SKM-1 (cell line): ENCODE results near the gene KCTD2.
A peak's percentile ranks its signal among the peaks of the same experiment; 100 is the strongest.
"Not testable (repeated sequence)": the region's sequence is repeated elsewhere in the genome, so short reads cannot be mapped to it uniquely, and the experiment has no call there.

ENCODE experiments used
- DNase-seq: peaks from one replicate; lab custom pipeline; 2025; ENCODE audit not compliant: unreplicated experiment; lab: John Stamatoyannopoulos, UW

The KCTD2 gene, protein sequence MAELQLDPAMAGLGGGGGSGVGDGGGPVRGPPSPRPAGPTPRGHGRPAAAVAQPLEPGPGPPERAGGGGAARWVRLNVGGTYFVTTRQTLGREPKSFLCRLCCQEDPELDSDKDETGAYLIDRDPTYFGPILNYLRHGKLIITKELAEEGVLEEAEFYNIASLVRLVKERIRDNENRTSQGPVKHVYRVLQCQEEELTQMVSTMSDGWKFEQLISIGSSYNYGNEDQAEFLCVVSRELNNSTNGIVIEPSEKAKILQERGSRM

DNA sequence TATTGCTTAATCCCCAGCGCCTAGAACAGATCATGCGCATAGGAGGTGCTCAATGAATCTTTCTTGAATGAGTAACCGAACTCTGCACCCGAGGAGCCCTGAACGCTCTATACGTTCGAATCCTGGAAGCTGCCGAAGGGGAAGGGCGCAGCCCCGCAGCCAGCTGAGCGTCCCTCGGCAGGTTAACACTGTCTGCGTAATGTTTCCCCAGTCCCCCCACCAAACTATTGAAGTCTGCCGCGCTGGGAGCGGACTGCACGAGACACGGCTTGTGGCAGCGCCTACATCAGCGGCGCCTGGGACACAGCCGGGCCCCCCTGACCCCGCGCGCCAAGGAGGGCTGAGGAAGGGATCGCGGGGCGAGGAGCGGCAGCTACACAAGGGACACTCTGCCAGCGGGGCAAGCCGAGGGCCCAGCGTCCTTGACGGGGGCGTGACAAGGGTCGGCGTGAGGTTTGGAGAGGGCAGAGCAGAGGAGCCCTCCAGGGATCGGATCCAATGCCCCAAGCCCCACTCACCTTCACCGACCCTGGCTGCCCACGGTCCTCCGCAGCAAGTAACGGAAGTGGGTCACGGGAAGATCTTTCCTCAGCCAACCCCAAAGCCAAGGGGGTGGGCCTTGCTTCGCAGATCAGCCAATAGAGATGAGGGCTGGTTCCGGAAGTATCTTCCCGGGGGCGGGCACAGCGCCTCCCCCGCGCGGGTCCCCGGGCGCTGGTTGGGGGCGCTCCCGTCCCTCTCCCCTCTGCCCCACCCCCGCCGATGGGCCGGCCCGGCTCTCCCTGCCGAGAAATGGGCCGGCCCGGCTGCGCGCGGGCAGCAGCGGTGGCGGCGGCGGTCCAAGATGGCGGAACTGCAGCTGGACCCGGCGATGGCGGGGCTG lies at the start of gene KCTD2, which contains the start of gene ATP5PD:
Gene KCTD2, plus strand, starts transcription at position 819 of the 883 bp plus-strand sequence. Its CDS starts 26 bp downstream, at position 845.
Gene ATP5PD, minus strand, starts transcription at position 563 of the 883 bp plus-strand sequence. CDS start 4,319 bp downstream, outside the sequence.
- DNase-seq = peak; percentile 90

DNA sequence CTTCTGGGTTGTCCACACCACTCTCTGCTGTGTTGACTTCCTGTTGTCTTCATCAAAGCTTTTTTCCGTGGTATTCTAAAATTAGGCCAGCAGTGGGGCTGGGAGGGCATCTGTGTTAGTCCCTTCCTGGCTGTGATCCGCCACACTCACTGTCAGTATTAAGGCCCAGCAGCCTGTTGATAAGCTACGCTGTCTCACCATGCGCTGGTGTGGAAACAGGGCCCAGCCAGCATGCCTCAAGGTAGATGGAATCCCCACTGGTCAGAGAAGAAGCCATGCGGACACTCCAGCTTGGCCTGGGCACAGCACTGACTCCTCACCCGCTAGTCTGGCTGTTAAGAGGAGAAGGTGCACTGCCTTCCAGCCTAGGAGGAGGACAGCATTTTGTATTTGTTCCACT lies 48.2 kb upstream of the KCTD2 start:
- DNase-seq = no peak

DNA sequence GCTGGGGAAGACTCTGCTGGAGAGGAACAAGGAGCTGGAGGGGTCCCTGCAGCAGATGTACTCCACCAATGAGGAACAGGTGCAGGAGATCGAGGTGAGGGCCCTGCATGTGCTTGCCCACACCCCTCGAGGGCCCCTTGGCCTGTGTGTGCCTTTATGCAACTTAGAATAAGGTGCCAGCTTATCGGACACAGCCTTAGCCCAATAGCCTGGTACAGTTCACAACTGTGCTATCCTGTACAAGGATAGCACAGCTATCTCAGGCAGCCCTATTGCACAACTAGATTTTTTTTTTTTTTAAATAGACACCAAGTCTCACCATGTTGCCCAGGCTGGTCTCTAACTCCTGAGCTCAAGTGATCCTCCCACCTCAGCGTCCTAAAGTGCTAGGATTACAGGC lies 47.5 kb upstream of the KCTD2 start:
- no peak for DNase-seq

DNA sequence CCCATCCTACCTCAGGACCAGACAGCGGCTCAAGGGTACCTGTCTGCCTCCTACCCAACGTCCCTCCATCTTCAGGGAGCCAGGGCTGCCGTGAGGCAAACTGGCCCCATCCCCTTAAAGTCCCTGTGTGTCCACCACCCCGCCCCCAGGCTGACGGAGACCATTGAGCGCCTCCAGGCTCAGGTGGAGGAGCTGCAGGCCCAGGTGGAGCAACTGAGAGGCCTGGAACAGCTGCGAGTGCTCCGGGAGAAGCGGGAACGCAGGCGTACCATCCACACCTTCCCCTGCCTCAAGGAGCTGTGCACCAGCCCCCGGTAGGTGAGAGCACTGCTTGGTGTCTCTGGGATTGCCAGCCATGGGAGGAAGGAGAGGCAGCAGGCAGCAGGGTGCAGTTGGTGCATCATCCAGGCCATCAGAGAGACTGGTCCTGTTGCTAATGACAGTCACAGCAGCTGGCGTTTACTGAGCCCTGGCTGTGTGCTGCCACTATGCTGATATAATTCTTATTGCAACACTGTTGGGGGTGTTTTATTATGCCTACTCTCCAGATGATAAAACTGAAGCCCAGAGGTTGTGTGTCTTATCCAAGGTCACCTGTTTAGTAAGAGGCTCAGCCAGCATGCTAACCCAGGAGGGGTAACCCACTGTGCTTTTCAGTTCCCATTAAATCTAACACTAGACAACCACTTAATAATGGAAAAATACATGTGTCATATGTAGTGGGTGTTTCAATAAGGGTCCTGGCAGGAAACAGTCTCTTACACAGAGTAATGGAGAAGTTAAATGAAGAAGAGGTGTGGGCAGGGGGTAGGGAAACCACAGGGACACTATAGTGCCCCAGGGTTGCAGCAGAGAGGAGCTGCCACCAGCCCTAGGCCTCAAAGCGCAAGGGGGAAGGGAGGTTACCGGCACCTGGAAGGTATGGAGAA lies 44.8 kb upstream of the KCTD2 start:
- DNase-seq = no peak

DNA sequence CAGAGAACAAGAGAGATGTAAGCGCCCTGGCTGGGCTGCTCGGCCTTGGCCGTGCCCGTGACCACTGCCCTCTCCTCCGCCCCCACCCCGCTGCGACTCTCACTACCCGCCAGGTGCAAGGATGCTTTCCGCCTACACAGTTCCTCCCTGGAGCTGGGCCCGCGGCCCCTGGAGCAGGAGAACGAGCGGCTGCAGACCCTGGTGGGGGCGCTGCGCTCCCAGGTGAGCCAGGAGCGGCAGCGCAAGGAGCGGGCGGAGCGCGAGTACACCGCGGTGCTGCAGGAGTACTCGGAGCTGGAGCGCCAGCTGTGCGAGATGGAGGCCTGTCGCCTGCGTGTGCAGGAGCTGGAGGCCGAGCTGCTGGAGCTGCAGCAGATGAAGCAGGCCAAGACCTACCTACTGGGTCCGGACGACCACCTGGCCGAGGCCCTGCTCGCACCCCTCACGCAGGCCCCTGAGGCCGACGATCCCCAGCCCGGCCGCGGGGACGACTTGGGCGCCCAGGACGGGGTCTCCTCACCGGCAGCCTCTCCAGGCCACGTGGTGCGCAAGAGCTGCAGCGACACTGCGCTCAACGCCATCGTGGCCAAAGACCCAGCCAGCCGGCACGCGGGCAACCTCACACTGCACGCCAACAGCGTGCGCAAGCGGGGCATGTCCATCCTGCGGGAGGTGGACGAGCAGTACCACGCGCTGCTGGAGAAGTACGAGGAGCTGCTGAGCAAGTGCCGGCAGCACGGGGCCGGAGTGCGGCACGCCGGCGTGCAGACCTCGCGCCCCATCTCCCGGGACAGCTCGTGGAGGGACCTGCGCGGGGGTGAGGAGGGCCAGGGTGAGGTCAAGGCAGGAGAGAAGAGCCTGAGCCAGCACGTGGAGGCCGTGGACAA lies 43.7 kb upstream of the KCTD2 start:
- no peak for DNase-seq

DNA sequence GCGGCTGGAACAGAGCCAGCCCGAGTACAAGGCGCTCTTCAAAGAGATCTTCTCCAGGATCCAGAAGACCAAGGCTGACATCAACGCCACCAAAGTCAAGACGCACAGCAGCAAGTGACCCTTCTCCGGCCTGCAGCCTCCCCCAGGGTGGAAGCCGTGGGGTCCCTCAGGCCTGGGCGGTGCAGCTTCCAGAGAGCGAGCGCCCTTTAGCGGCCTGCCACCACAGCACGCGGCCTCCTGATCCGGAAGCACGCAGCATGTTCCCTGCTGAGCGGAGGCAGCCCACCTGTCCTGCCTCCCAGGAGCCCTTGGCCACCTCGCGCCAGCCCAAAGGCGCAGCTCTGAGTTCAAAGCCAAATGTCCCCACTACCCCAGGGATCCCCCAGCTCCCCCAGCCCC lies 43.1 kb upstream of the KCTD2 start:
- no peak for DNase-seq

DNA sequence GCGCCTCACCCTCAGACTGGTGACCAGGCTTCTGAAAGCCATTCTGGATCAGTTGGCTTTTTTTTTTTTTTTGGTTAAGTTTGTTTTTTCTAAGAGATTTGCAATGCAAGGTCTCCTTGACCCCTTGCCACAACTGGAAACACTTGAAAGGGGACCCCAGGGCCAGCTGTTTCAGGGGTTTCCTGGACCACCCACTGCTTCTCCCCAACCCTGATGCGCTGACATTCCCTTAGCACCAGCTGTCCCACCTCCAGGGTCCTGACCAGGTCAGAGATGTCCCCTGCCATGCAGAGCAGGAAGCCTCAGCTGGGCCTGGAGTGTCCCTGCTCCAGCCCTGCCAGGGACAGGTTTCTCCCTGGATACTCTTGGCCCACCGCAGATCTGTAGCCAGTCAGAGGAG lies 42.7 kb upstream of the KCTD2 start:
- no peak for DNase-seq

DNA sequence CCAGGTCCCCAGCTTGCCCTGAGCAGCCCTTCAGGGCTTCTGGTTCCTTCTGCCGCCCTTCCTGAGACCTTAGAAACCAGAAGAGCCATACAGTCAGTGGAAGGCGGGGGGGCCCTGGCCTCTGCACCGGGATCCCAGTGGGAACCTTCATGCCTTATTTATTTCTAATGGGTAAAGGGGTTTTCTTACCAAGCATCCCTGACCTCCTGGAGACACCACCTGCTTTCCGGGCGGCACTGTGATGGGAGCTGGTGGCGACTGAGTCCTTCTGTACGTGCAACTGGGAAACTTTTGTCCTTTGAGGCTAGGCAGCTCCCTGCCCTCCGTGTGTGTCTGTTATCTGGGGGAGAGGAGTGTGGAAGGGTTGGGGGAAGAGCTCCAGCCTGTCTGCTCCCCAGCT lies 41.7 kb upstream of the KCTD2 start:
- DNase-seq = no peak

DNA sequence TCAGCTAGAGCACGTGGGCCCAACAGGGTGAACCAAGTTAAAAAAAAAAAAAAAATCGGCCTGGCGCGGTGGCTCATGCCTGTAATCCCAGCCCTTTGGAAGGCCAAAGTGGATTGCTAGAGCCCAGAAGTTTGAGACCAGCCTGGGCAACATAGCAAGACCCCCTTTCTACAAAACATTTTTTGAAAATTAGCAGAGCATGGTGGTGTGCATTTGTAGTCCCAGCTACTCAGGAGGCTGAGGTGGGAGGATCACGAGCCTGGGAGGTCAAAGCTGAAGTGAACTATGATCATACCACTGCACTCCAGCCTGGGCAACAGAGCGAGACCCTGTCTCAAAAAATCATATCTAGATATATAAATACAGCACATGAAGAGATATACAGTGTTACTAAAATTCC lies 40.9 kb upstream of the KCTD2 start:
- DNase-seq = not testable (repeated sequence)

DNA sequence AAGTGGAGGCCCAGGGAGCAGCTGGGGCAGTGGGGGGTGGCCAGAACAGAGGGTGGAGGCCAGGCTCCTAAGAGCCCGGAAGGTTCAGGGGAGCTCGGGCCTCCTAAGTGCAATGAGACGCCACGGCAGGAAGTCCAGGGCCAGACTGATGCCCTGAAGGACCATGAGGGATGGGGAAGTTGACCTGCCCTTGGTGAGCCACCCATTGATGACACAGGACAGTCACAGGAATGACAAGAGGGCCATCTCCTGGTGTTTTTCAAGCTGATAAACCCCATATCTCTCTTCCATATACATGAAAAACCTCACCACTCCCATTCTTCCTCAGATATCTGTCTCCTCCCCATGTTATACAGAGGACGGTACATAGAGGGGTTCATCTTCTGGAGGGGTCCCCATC lies 40.4 kb upstream of the KCTD2 start:
- no peak for DNase-seq

DNA sequence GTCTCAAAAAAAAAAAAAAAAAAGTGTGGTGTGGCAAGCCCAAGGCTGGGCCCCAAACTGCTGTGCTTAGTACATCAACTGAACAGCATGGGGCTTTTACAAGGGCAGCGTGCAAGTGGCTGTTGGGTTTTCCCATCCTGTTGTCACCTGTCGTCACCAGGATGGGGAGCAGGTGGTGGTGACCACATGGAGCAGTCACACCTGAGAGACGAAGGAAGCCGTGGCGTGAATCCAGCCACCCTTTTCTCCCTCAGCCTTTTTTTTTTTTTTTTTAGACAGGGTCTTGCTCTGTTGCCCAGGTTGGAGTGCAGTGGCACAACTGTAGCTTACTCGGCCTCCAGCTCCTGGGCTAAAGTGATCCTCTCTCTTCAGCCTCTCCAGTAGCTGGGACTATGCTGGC lies 38.7 kb upstream of the KCTD2 start:
- DNase-seq = no peak

DNA sequence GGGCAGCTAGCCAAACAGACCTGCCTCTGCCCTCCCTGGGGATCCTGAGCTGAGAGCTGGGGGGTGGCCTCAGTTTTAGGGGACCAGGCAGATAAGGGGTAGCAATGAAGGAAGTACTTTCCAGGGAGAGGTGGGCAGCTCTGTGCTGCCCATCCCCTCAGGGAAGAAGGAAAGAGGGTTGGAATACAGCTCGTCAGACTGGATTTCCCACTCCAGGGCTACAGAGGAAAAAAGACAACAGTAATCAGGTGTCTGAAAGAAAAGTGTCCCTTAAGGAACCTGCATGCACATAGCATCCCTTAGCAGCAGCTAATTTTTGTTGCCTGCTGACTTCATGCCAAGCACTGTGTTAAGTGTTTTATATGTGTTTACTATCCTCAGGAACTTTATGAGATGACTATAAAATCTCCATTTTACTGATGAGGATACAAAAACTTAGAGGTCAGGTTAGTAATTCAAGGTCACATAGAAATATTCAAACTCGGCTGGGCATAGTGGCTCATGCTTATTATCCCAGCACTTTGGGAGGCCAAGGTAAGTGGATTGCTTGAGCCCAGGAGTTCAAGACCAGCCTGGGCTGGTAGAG lies 37.8 kb upstream of the KCTD2 start:
- DNase-seq = no peak

DNA sequence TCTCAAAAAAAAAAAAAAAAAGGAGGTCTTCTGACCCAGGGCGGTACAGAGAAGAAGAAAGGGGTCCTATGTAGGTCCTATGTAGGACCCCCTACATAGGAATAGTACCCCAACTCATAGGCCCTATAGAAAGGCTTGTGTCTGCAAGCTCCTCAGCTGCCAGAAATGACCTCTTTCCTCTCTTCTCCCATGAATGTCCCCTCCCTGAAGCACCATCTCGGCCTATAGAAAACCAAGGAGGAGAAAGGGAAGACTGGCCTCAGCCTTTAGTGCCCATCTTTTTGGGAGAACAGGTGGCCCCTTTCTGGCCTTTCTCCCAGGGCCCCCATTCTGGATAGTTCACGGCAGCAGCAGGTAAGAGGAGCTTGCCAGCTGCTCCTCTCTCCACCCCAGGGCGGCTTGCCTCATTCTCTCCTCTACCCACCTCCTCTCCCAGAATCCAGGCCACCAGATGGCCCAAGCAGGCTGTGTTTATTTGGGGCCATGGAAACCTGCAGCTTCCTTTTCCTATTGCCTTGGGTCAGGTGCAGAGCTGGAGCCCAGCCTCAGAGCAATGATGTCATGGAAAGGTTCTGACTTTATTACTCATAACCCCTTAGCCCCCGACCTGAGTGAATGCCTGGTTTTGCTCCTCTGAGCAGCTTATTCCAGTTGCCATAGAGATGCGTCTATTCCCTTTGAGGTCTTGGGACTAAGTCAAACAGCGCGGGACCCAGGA lies 36.2 kb upstream of the KCTD2 start:
- no peak for DNase-seq

DNA sequence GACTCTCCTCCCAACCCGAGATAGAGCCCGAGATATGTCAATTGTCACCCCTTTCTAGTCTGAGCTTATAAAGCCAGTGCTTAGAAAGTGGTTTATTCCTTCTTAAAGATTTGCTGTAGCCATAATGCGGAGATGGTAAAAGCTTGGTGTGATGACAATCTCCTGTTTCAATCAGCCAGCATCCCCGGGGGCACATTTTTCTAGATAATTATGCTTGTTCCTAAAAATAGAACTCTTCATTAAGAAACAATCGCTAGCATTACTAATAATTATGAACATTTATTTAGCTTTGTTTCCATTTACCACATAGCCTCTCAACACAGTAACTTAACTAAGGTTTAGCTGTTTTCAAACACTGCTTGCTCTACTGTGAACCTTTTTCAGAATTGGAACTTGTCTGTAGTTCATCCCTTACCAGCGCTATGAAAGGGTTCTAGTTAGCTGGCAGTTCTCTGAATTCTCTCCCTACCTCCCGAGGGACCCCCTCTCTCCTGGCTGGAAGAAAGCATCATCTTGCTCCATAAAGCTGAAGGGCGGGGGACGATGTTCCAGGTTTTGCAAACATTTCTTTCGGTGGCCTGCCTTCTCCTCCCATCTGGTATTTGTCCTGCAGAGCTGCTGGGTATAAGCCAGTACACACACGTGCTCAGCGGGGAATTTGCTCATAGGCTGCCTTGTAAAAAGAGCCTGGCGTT lies 35.5 kb upstream of the KCTD2 start:
- DNase-seq = no peak

DNA sequence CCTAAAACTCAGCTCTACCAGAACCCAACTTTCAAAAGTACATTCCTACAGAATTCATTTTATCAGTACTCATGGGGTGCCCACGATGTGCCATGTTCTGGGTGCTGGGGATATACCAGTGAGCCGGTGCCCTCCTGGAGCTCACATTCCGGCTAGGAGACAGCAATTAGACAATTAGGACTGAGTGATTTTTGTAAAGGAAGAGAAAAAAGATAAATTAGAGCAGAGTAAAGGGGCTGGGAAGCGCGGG lies 35.0 kb upstream of the KCTD2 start:
- no peak for DNase-seq

DNA sequence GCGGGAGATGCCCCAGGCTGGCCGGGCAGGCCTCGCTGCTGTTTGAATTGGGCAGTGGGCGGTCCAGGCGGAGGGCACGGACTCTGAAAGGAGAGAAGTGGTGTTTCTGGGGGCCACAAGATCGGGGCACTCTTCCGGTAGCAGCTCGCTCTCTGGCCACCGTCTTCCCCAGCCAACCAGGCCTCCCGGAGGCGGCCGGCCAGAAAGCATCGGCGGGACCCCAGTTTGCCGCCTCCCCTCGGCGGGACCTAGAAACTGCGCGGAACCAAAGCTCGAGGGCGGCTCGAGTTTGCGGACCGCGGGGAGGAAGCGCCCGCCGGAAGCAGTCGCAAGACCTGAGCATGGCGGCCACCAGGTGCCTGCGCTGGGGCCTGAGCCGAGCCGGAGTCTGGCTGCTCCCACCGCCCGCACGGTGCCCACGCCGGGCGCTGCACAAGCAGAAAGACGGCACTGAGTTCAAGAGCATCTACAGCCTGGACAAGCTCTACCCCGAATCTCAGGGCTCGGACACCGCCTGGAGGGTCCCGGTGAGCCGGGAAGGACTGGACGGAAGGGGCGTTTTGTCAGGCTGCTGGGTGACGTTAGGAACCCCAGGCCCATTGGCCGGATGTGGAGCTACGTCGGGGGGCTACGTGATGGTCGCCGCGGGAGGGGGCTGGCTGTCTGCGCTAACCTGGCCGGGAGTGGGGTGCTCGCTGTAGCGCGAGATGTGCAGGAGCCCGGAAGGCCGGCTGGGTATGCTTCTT lies 34.5 kb upstream of the KCTD2 start, which contains the start of gene MRPL58:
Gene MRPL58, plus strand, starts transcription at position 325 of the 746 bp plus-strand sequence. Its CDS starts 17 bp downstream, at position 342.
- DNase-seq = peak; percentile 48

DNA sequence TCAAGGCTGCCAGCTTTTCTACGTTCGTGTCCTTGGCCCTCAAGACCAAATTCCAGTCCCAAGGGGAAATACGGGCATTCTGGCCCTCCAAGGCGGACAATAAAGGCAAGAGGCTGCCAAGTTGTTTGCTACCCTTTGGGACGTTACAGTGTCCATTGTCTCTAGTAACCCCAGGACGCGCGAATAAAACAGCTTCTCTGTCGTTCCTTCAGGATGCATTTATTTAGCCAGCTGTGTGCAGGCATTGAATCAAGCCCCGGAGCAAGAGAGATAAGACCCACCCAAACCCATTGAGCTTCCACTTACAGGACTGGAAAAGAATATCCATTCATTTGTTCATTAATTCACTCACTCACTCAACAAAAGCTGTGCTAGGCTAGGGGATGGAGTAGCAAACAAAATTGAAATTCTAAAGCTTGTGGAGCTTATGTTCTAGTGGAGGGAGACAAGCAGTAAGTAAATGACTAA lies 33.9 kb upstream of the KCTD2 start:
- no peak for DNase-seq

DNA sequence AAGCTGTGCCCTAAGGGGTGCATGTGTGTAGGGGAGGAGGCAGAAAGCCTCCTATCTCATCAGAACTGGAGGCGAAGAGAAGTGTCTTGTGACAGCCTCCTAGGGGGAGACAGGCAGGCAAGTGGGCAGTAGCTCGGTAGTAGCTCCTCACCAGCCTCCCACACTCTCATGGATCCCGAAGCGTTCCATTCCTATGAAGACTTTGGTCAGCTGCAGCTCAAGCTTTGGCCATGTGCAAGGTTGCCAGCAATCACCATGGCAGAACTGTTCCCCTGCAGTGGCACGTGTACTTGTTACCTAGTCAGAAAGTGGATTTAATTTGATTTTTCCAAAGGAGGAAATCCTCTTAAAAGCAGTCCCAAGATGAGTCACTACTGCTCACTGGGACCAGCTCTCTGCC lies 27.9 kb upstream of the KCTD2 start:
- no peak for DNase-seq
